IMR-90 (cell line): ENCODE results near the gene GPC6.

ENCODE experiments used
- CEBPB ChIP-seq: IDR thresholded peaks from 2 replicates; pipeline ENCODE4 v1.6.1; 2012; ENCODE audit warnings: low read depth, low read length, improper control_type of control experiment
- CHD1 ChIP-seq: IDR thresholded peaks from 2 replicates; pipeline ENCODE4 v1.6.1; 2012; ENCODE audit warnings: low read depth, low read length, improper control_type of control experiment
- FOS ChIP-seq: fragments of 150-350 bp; IDR thresholded peaks from 2 replicates; pipeline ENCODE4 v1.6.1; 2016; ENCODE audit warnings: low read depth, low read length
- MAFK ChIP-seq: IDR thresholded peaks from 2 replicates; pipeline ENCODE4 v1.6.1; 2012; ENCODE audit warnings: low read depth, low read length, improper control_type of control experiment
- POLR2A ChIP-seq: IDR thresholded peaks from 2 replicates; pipeline ENCODE4 v1.6.1; 2012; ENCODE audit warnings: mild to moderate bottlenecking, low read depth, low read length
- RAD21 ChIP-seq: IDR thresholded peaks from 2 replicates; pipeline ENCODE4 v1.6.1; 2012; ENCODE audit warnings: low read length, improper control_type of control experiment
- RCOR1 ChIP-seq: IDR thresholded peaks from 2 replicates; pipeline ENCODE4 v1.6.1; 2012; ENCODE audit warnings: mild to moderate bottlenecking, low read length, improper control_type of control experiment; ENCODE audit not compliant: insufficient replicate concordance
- SMC3 ChIP-seq: fragments of 150-350 bp; IDR thresholded peaks from 2 replicates; pipeline ENCODE4 v1.6.1; 2016; ENCODE audit warnings: low read depth, mild to moderate bottlenecking, antibody characterized with exemption, low read length, moderate library complexity
- TF ChIP-seq, protein P1 (sequence below): conservative IDR thresholded peaks from 2 replicates; pipeline ENCODE4 v1.5.1; 2012; ENCODE audit warnings: mild to moderate bottlenecking, low read depth, low read length, improper control_type of control experiment
- TF ChIP-seq, protein P2 (sequence below): fragments of 150-350 bp; IDR thresholded peaks from 2 replicates; pipeline ENCODE4 v1.6.1; 2016; ENCODE audit warnings: low read depth, mild to moderate bottlenecking, low read length, moderate library complexity, borderline replicate concordance

DNA sequence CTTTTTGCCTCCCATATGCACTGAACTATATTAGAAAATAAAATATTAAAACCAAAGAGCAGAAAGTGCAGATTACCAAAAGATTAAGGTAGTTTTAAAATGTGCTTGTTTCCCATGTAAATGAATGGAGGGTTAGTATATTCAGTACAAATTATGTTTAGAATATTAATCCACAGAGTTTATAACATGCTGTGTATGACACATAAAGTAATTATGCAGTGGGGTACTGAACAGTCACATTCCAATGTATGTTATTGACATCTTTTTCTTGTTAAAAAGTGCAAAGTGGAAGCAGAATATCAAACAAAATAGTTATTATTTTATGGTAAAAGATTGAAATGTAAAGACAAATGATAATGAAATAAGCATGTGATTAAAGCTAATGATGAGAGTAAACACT is 79.3 kb downstream of the GPC6 start:
- no peak for TF ChIP-seq POLR2A
- TF ChIP-seq, protein P1, sequence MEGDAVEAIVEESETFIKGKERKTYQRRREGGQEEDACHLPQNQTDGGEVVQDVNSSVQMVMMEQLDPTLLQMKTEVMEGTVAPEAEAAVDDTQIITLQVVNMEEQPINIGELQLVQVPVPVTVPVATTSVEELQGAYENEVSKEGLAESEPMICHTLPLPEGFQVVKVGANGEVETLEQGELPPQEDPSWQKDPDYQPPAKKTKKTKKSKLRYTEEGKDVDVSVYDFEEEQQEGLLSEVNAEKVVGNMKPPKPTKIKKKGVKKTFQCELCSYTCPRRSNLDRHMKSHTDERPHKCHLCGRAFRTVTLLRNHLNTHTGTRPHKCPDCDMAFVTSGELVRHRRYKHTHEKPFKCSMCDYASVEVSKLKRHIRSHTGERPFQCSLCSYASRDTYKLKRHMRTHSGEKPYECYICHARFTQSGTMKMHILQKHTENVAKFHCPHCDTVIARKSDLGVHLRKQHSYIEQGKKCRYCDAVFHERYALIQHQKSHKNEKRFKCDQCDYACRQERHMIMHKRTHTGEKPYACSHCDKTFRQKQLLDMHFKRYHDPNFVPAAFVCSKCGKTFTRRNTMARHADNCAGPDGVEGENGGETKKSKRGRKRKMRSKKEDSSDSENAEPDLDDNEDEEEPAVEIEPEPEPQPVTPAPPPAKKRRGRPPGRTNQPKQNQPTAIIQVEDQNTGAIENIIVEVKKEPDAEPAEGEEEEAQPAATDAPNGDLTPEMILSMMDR = no peak
- no peak for TF ChIP-seq CHD1
- no peak for TF ChIP-seq FOS
- TF ChIP-seq, protein P2, sequence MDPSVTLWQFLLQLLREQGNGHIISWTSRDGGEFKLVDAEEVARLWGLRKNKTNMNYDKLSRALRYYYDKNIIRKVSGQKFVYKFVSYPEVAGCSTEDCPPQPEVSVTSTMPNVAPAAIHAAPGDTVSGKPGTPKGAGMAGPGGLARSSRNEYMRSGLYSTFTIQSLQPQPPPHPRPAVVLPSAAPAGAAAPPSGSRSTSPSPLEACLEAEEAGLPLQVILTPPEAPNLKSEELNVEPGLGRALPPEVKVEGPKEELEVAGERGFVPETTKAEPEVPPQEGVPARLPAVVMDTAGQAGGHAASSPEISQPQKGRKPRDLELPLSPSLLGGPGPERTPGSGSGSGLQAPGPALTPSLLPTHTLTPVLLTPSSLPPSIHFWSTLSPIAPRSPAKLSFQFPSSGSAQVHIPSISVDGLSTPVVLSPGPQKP = no peak
- TF ChIP-seq MAFK = no peak
- no peak for TF ChIP-seq SMC3
- TF ChIP-seq RAD21 = no peak
- TF ChIP-seq CEBPB = no peak
- TF ChIP-seq RCOR1 = no peak
